ENCODE data around the gene SORCS3.

DNA sequence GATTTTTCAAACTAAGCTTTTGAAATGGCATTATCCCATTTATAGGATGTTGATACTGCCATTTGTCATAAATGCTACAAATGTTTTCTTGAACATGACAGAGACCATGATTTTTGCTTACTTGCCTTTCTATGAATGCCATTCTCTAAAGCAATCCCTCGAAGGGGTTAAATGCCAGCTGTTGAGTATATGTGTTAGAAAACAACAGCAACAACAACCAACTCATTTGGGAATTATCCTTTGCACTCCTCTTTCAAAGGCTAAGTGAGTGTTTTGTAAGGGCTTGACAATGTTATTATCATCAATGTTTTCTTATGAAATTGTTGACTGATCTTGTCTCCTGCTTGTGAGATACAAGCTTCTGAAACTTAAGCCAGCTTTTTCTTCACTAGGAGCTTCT is 529.4 kb downstream of the SORCS3 start:
- TF ChIP-seq, protein P1, sequence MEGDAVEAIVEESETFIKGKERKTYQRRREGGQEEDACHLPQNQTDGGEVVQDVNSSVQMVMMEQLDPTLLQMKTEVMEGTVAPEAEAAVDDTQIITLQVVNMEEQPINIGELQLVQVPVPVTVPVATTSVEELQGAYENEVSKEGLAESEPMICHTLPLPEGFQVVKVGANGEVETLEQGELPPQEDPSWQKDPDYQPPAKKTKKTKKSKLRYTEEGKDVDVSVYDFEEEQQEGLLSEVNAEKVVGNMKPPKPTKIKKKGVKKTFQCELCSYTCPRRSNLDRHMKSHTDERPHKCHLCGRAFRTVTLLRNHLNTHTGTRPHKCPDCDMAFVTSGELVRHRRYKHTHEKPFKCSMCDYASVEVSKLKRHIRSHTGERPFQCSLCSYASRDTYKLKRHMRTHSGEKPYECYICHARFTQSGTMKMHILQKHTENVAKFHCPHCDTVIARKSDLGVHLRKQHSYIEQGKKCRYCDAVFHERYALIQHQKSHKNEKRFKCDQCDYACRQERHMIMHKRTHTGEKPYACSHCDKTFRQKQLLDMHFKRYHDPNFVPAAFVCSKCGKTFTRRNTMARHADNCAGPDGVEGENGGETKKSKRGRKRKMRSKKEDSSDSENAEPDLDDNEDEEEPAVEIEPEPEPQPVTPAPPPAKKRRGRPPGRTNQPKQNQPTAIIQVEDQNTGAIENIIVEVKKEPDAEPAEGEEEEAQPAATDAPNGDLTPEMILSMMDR (conservative IDR thresholded peaks at IDR 0.05; ENCODE audit: low read depth, low read length): no peak
- no peak for TF ChIP-seq POLR2A (IDR thresholded peaks at IDR 0.05; ENCODE audit: low read depth, low read length)
- TF ChIP-seq, protein P2, sequence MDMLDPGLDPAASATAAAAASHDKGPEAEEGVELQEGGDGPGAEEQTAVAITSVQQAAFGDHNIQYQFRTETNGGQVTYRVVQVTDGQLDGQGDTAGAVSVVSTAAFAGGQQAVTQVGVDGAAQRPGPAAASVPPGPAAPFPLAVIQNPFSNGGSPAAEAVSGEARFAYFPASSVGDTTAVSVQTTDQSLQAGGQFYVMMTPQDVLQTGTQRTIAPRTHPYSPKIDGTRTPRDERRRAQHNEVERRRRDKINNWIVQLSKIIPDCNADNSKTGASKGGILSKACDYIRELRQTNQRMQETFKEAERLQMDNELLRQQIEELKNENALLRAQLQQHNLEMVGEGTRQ (IDR thresholded peaks at IDR 0.05; ENCODE audit: low read depth, low read length): no peak
- TF ChIP-seq NFE2L2 (IDR thresholded peaks at IDR 0.05; ENCODE audit: low read depth, low read length): no peak
- TF ChIP-seq FOS (IDR thresholded peaks at IDR 0.05; ENCODE audit: low read depth, low read length): no peak
- no peak for TF ChIP-seq RFX5 (IDR thresholded peaks at IDR 0.05; ENCODE audit: low read depth, low read length)

All from IMR-90 (cell line).